GM19043 (cell line): ENCODE data around the gene PTGIR.

ENCODE experiments used
- ATAC-seq: cut with Tn5 transposase; IDR thresholded peaks from one replicate; pipeline ENCODE4 v1.9.1; 2021; ENCODE audit warnings: low read depth; ENCODE audit not compliant: unreplicated experiment

The PTGIR gene

DNA sequence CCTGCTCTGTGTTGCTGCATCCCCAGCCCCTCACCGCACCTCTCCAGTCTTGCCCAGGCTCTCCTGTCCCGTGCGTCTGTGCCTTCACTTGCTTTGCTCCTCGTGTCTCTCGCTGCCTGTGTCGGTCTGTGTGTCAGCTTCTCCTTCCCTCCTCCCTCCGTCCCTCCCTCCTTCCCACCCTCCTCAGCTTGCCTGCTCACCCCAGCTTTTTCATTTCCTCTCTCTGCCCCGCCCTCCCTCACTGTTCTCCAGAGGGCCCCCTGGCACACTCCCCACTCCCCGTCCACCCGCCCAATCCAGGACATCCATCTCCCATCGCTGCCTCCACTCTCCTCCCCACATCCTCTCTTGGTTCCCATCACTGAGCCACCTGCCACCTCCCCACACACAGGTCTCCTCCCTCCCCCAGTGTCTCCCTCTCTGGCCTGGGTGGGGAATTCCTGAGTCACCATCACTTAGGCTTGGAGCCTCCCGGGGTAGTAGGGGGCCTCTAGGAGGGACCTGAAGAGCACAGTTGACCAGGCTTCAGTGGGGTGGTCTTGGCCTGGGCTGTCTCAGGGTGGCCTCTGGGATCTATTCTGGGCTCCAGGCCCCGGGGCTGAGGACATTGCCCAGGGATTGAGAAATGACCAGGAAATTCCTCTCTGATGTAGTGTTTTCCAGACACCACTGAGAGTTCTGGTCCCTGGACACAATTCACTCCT, at the start of gene PTGIR:
PTGIR (minus strand) TSS at position 132 of the 704 bp plus-strand sequence. CDS start 864 bp downstream, outside the sequence.
- no peak for ATAC-seq

- no peak for ATAC-seq
Observed at GRCh38 chr19:46670813-46671212, 45.9 kb upstream of the PTGIR start.

GRCh38 chr19:46668662-46669061, 43.8 kb upstream of the PTGIR start:
- ATAC-seq = no peak

- ATAC-seq = no peak
Observed at GRCh38 chr19:46665072-46665471, 40.2 kb upstream of the PTGIR start.

DNA sequence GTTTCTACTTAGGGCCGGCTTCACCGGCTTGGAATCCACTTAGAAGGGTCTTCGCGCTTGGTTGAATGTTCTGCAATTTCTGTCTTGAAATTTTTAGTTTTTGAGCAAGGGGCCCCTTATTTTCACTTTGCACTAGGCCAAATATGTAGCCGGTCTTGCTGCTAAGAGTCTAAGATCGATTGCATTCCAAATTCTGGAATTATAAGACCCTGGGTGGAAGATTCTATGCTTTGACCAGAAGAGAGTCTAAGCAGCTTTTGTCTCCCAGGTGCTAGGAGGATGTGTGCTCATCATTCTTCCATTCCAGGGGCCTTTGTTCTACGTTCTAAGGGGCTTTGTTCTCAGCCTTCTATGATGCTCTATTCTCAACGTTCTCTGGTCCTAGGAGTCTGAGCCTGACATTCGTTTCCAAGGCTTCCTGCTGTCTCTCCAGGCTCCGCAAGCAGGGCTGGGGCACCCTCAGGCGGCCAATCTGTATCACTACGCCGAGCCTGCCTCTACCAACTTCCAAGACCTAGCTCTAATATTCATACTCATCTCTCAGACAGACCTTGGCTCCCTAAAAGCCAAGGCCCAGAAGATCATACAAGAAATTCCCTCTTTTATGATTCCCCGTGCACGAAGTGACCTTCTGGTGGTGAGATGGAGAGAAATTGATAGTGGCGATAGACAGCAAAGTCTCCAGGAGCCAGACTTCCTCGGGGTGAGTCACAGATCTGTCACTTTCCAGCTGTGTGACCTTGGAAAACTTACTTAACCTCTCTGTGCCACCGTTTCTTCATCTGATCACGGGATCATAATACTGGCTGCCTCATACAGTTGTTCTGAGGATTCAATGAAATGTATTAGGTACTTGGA, 37.1 kb upstream of the PTGIR start:
- no peak for ATAC-seq

GRCh38 chr19:46661020-46661731, 36.3 kb upstream of the PTGIR start, which contains the start of gene DACT3:
Gene DACT3 (minus strand): TSS chr19:46661182. CDS start chr19:46661064, 118 bp downstream.
- ATAC-seq = peak; percentile 84

- no peak for ATAC-seq
Observed at GRCh38 chr19:46660551-46661019, 35.7 kb upstream of the PTGIR start.

DNA sequence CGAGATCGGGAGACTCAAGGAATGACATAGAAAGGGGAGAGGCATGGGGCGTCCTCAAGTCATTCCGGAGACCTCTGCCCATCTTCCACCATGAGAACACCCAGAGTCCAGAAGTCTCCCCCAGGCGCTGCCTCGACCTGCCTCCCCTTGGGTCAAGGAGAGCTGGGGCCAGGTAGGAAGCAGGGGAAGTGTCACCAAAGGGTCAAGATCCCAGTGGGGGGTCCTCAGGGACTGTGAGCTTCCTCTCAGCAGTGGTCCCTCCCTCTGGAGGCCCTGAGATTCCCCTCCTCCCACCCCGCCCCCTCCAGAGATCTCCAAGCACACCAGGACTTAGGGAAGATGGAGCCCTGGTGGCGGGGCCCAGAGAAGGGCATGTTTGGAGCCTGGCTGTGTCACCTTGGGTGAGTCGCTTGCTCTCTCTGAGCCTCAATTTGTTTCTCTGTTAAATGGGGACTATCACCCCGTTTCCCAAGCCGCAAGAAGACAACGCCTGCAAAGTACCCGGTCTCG, 35.2 kb upstream of the PTGIR start:
- ATAC-seq = no peak

DNA sequence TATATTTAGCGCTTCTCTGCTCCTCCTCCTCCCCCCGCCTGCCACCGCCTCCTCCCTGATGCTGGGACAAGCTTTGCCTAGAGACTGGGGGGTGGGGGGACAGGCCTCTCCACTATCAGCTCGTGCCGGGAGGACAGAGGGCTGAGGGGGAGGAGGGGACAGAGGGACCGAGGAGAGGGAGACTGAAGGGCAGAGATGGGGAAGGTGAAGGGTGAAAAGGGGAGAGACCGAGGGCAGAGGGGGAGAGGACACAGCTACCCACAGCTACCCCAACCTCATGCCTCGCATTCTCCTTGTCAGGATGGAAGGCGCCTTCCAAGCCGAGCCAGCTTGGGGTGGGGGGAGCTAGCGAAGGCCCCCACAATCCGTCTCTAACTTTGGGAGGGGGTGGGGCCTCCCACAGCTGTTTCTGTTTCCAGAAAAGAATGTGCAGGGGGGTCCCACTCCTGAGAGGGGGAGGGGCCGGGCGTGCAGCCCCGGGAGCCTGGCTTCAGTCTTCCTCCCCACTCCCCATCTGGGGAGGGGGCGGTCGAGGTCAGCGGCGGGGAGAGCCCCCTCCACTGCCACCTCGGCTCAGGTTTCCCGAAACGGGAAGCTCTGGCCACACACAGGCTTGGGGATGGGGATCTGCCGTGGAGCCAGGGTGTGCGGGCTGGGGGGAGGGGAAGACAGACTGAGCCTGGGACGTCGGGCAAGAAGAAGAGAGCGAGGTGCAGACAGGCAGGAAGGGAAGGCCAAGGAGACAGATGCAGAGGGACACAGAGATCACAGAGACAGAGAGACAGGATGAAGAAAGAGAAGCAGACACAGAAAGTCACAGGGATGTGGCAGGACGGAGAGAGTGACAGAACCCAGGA, 34.5 kb upstream of the PTGIR start:
- no peak for ATAC-seq

DNA sequence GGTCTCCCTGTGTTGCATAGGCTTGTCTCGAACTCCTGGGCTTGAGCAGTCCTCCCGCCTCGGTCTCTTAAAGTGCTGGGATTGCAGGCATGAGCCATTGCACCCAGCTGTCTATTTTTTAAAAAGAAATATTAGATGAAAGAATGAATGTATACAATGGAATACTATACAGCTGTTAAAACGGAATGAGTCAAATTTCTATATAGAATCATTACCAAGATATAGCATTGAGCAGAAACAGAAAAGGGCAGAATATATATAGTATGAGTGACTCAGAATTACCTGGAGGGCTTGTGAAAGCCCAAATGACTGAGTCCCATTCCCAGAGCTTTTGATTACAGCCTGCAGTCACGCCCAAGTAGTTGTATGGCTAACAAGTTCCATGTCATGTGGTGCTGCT, 31.7 kb upstream of the PTGIR start:
- no peak for ATAC-seq

- no peak for ATAC-seq
Observed at GRCh38 chr19:46654621-46655152, 29.8 kb upstream of the PTGIR start.

DNA sequence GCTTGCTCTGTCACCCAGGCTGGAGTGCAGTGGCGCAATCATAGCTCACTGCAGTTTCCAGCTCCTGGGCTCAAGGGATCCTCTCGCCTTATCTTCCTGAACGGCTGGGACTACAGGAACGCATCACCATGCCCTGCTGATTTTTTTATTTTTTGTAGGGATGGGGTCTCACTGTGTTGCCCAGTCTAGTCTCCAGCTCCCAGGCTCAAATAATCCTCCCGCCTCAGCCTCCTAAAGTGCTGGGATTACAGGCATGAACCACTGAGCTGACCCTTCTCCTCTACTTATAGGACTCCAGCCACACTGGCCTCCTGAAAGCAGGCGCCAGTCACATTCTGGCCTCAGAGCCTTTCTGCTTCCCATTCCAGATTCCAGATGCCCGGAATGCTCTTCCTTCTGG, 25.6 kb upstream of the PTGIR start:
- no peak for ATAC-seq

- no peak for ATAC-seq
Observed at GRCh38 chr19:46648961-46649960, 24.4 kb upstream of the PTGIR start.

DNA sequence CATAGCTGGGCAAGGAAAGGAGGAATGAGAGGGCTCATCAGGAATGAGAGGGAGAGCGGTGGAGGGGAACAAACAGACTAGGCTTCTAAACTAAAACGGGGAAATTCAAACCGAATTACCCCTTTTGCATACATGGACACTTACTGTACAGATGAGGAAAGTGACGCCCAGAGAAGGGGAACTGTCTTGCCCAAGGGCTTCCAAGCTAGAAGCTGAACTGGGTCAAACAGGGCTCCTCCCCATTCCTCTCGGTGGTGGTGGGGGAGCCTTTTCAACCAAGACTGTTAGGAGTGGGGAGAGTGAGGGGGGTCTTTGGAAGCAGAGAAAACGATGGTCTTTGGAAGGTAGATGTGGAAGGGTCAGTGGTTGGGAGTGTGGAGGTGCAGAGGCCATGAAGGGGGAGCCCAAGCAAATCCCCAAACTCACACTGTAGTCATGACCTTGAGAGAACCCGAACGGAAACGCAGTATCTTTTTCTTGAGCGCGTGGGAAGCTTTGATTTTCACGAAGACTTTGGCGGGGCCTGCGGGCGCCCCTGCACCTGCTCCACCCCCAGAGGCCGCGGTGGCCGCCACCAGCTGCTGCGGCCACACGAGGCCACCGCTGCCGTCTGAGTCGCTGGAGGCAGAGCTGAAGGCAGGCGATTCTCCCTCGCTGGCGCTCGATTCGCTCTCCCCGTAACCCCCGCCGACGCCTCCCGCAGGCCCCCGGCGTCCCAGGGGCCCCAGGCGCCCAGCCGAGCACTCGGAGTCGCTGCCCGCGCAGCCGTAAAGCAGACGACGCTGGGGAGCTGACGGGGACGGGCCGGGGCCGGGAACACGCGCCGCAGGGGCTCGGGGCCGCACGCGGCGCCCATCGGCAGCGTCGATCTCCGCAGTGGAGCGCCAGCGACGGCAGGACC, 23.4 kb upstream of the PTGIR start:
- no peak for ATAC-seq

DNA sequence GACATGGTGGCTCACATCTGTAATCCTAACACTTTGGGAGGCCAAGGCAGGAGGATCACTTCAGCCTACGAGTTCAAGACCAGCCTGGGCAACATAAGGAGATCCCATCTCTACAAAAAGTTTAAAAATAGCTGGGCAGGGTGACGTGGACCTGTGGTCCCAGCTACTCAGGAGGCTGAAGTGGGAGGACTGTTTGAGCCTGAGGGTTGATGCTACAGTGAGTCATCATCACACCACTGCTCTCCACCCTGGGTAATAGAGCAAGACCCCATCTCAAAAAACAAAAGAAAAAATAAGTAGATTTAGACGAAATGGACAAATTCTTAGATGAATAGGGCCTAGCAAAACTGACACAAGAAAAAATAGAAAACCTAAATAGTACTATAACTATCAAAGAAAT, 21.5 kb upstream of the PTGIR start:
- no peak for ATAC-seq

DNA sequence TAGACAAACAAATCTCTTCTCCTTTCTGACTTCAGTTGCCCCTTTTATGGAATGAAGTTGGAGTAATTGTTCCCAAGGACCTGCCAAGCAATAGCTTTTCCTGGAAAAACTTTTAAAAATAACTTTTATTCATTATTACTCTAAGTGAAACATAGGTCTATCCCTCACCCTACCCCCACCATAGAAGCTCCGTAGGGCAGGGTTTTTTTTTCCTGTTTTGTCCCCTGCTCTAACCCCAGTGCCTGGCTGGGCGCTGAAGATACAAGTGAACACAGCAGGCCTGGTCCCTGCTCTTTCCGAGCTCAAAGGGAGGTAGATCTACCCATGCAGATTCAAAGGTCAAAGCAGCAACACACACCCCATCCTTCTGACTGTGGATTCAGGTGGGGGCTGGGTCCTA, 19.8 kb upstream of the PTGIR start:
- no peak for ATAC-seq

- no peak for ATAC-seq
Observed at GRCh38 chr19:46640656-46641055, 15.8 kb upstream of the PTGIR start.
